ENCODE measurements around the gene EP400.

EP400 gene

GRCh38 chr12:131987552-131987951 lies 37.8 kb downstream of the EP400 start:
- no peak for DNase-seq

GRCh38 chr12:131988054-131988796 lies 38.5 kb downstream of the EP400 start:
- DNase-seq: no peak

GRCh38 chr12:131989021-131989420 lies 39.3 kb downstream of the EP400 start:
- DNase-seq: no peak

- DNase-seq: no peak
These were observed 40.6 kb downstream of the EP400 start for GRCh38 chr12:131990066-131990979.

GRCh38 chr12:131990980-131991305 lies 41.2 kb downstream of the EP400 start:
- DNase-seq: no peak

- DNase-seq: no peak
These were observed 42.2 kb downstream of the EP400 start for GRCh38 chr12:131991816-131992430.

GRCh38 chr12:131994589-131994988 lies 44.8 kb downstream of the EP400 start:
- no peak for DNase-seq

GRCh38 chr12:132000286-132000872 lies 50.6 kb downstream of the EP400 start:
- DNase-seq: no peak

- no peak for DNase-seq
These were observed 54.1 kb downstream of the EP400 start for GRCh38 chr12:132003846-132004245.

- no peak for DNase-seq
These were observed 55.2 kb downstream of the EP400 start for GRCh38 chr12:132004946-132005345.

GRCh38 chr12:132006056-132006680 lies 56.4 kb downstream of the EP400 start:
- no peak for DNase-seq

GRCh38 chr12:132007041-132007440 lies 57.3 kb downstream of the EP400 start:
- DNase-seq: no peak

GRCh38 chr12:132009336-132009859 lies 59.7 kb downstream of the EP400 start:
- no peak for DNase-seq

- DNase-seq: no peak
These were observed 63.3 kb downstream of the EP400 start for GRCh38 chr12:132012919-132013568.

- DNase-seq: no peak
These were observed 64.6 kb downstream of the EP400 start for GRCh38 chr12:132014092-132014914.

GRCh38 chr12:132014915-132015280 lies 65.2 kb downstream of the EP400 start:
- DNase-seq: no peak

GRCh38 chr12:132015686-132016430 lies 66.1 kb downstream of the EP400 start:
- DNase-seq: no peak

GRCh38 chr12:132018193-132018916 lies 68.6 kb downstream of the EP400 start:
- DNase-seq: no peak

GRCh38 chr12:132019891-132020290 lies 70.1 kb downstream of the EP400 start:
- DNase-seq: no peak

GRCh38 chr12:132020292-132020691 lies 70.5 kb downstream of the EP400 start:
- DNase-seq: no peak
